Hypothalamus (tissue), 51 donors: Measurements from ENCODE around the gene NFE2L3.
"Not testable (repeated sequence)": the region's sequence is repeated elsewhere in the genome, so short reads cannot be mapped to it uniquely, and the experiment has no call there.

Experiments used
- DNase-seq, 51 donors: peaks; one replicate each; lab custom pipeline; 2025; lab: John Stamatoyannopoulos, UW

NFE2L3 gene

GRCh38 chr7:26151953-26152781 lies at the start of gene NFE2L3:
Gene NFE2L3 (plus strand): TSS chr7:26152198. CDS start chr7:26152499, 301 bp downstream.
- DNase-seq = peak in 49 of 51 donors; percentile 1 to 86 (median 54)

GRCh38 chr7:26103596-26103995 lies 48.4 kb upstream of the NFE2L3 start:
- no peak for DNase-seq

- no peak for DNase-seq
Observed at GRCh38 chr7:26105236-26105635, 46.8 kb upstream of the NFE2L3 start.

GRCh38 chr7:26105931-26106330 lies 46.1 kb upstream of the NFE2L3 start:
- DNase-seq = no peak

- DNase-seq = no peak
Observed at GRCh38 chr7:26112203-26112740, 39.7 kb upstream of the NFE2L3 start.

GRCh38 chr7:26115650-26116049 lies 36.3 kb upstream of the NFE2L3 start:
- no peak for DNase-seq

- DNase-seq = no peak
Observed at GRCh38 chr7:26117142-26117807, 34.7 kb upstream of the NFE2L3 start.

GRCh38 chr7:26117970-26118369 lies 34.0 kb upstream of the NFE2L3 start:
- DNase-seq = no peak

GRCh38 chr7:26122745-26123144 lies 29.3 kb upstream of the NFE2L3 start:
- no peak for DNase-seq

- not testable (repeated sequence) for DNase-seq
Observed at GRCh38 chr7:26124775-26125174, 27.2 kb upstream of the NFE2L3 start.

GRCh38 chr7:26127411-26127810 lies 24.6 kb upstream of the NFE2L3 start:
- peak in 1 of 51 donors; percentile 10 for DNase-seq

GRCh38 chr7:26131056-26131589 lies 20.9 kb upstream of the NFE2L3 start:
- no peak for DNase-seq

GRCh38 chr7:26135076-26135475 lies 16.9 kb upstream of the NFE2L3 start:
- DNase-seq = no peak

GRCh38 chr7:26135551-26135950 lies 16.4 kb upstream of the NFE2L3 start:
- no peak for DNase-seq

- DNase-seq = no peak
Observed at GRCh38 chr7:26136831-26137230, 15.2 kb upstream of the NFE2L3 start.

- no peak for DNase-seq
Observed at GRCh38 chr7:26140380-26140779, 11.6 kb upstream of the NFE2L3 start.

- DNase-seq = no peak
Observed at GRCh38 chr7:26141077-26141476, 10.9 kb upstream of the NFE2L3 start.

- DNase-seq = no peak
Observed at GRCh38 chr7:26143298-26144048, 8.5 kb upstream of the NFE2L3 start.

GRCh38 chr7:26144184-26145080 lies 7.6 kb upstream of the NFE2L3 start:
- no peak for DNase-seq

GRCh38 chr7:26145238-26145637 lies 6.8 kb upstream of the NFE2L3 start:
- DNase-seq = no peak
